GM12872 (cell line): ENCODE results near the gene MZT1.

Source experiments
- TF ChIP-seq, protein P1 (sequence below): IDR thresholded peaks from 3 replicates; pipeline ENCODE4 v1.5.1; 2011; ENCODE audit warnings: low read depth, mild to moderate bottlenecking, low read length, moderate library complexity; ENCODE audit not compliant: insufficient read depth

The MZT1 gene

DNA sequence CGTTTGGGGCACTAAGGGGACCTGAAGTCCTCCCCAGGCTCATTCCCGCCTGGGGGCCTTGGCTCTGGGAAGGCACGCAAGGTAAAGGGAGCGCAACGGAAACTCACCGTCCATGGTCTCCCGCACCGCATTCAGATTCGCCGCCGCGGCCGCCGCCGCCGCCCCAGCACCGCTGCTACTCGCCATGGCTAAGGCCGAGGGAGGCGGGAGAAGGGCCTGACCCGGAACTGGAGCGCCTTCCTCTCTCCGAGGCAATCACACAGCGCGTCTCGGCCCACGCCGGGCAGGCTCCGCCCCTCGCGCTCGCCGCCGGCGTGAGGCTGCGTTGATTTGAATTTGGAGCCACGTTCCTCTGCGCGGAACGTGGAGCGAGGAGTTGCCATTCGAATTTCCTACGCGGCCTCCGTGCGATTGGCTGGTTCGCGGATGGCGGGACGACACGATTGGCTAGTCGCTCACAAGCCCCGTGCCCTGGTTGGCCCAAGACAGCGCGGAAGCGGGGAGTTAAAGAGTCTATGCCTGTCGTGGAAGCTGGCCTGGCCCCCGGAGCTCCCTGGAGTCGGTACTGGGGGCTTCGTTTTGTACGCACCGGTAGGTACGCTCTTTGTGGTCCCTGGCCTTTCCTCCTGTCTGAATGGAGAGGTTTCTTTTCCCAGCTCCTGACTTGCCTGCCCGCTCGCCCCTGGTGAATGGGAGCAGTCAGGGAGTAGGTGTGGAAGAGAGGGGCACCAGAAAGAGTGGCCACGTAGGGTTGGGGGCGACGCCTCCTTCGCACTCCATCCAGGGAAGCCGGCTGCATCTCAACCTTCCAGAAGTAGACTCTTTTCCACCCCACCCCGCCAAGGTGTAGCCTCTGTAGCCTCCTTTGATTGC is at the start of gene MZT1, which contains the start of gene BORA:
Gene MZT1, minus strand, starts transcription at position 213 of the 873 bp plus-strand sequence. Its CDS starts 27 bp downstream, at position 186.
Gene BORA, plus strand, starts transcription at position 507 of the 873 bp plus-strand sequence. CDS start 1,018 bp downstream, outside the sequence.
- TF ChIP-seq, protein P1, sequence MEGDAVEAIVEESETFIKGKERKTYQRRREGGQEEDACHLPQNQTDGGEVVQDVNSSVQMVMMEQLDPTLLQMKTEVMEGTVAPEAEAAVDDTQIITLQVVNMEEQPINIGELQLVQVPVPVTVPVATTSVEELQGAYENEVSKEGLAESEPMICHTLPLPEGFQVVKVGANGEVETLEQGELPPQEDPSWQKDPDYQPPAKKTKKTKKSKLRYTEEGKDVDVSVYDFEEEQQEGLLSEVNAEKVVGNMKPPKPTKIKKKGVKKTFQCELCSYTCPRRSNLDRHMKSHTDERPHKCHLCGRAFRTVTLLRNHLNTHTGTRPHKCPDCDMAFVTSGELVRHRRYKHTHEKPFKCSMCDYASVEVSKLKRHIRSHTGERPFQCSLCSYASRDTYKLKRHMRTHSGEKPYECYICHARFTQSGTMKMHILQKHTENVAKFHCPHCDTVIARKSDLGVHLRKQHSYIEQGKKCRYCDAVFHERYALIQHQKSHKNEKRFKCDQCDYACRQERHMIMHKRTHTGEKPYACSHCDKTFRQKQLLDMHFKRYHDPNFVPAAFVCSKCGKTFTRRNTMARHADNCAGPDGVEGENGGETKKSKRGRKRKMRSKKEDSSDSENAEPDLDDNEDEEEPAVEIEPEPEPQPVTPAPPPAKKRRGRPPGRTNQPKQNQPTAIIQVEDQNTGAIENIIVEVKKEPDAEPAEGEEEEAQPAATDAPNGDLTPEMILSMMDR = no peak

DNA sequence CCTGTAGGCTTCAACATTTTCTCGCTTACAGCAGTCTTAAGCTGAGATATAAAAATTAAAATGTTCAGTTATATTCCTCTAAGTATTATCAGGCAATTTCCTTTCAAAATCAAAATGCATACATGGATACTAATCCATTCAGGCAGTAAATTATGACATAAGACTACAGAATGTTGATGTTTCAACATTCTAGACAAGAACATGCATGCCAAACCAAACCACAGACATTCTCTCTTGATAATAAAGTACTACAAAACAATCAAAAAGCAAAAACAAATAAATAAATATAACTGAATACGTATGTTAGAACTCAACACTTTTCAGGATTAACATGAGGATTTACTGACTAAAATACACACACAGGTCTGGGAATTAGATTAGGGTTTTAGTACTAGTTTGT is 46.6 kb upstream of the MZT1 start:
- TF ChIP-seq, protein P1 = no peak

- TF ChIP-seq, protein P1 = no peak
Observed at GRCh38 chr13:72763411-72763810, 36.0 kb upstream of the MZT1 start.

- TF ChIP-seq, protein P1 = no peak
Observed at GRCh38 chr13:72760189-72760588, 32.8 kb upstream of the MZT1 start.

DNA sequence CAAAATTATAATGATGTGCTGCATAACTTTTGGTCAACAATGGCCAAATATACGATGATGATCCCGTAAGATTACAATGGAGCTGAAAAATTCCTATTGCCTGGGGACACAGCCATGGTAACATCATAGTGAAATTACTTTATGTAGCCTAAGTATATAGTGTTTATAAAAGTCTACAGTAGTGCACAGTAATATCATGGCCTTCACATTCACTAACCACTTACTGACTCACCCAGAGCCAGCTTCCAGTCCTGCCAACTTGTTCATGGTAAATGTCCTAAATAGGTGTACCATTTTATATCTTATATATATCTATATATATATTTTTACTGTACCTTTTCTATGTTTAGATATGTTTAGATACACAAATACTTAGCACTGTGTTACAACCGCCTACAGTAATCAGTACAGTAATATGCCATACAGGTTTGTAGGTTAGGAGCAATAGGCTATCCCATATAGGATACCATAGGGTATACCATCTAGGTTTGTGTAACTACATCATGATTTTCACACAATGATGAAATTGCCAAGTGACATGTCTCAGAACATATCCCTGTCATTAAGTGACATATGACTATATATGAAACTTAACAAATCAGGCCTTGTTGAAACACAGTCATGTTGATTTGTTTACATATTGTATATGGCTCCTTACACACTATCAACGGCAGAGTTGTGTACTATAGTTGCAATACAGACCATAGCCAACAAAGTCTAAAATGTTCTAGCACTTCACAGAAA is 30.5 kb upstream of the MZT1 start:
- TF ChIP-seq, protein P1 = no peak

DNA sequence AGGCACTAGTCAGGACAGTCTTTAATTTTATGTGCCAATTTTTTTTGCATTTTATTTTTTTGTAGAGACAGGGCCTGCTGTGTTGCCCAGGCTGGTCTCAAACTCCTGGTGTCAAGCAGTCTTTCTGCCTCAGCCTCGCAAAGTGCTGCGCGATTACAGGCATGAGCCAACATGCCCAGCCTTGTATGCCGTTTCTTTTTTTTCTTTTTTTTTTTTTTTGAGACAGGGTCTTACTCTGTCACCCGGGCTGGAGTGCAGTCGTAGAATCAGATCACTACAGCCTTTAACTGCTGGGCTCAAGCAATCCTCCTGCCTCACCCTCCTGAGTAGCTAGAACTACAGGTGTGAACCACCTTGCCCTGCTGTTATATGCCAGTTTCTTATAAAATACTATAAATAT is 26.7 kb upstream of the MZT1 start:
- TF ChIP-seq, protein P1 = no peak

- TF ChIP-seq, protein P1 = no peak
Observed at GRCh38 chr13:72751220-72751619, 23.8 kb upstream of the MZT1 start.
